Measurements from ENCODE around the gene GSTK1. TPM values are rescaled to one million over a fixed set of nuclear protein-coding genes. Genes with fewer than 3 reads are reported as not detected.

Gene GSTK1
- total and polyA plus RNA-seq, 10 of the 15 experiments (the other 5 are each of a cell fraction or from before 2014, with no cell fraction given) = 76.2 to 166 (median 127) TPM

- Histone ChIP-seq H3K9me3 (replicated peaks; ENCODE audit: control insufficient read depth, insufficient read depth, low read length) (no peaks in the 10 kb centered on the region), H3K27me3 (replicated peaks in 1 of 2; ENCODE audit: control insufficient read depth in 2 of 2, insufficient read depth in 2 of 2, low read length in 1 of 2) (peaks cover 0 to 6% of the 10 kb centered on the region in 2 experiments), H4K20me1 (ENCODE audit: control insufficient read depth, insufficient read depth) (no peaks in the 10 kb centered on the region), H3K79me2 (ENCODE audit: control insufficient read depth, insufficient read depth, low read length) (no peaks in the 10 kb centered on the region), H3K36me3 (ENCODE audit: control insufficient read depth in 2 of 2, insufficient read depth in 2 of 2, low read length in 1 of 2) (no peaks in the 10 kb centered on the region), H2AFZ (ENCODE audit: control insufficient read depth, low read depth, low read length) (no peak overlapping the region), H3K9ac (ENCODE audit: control insufficient read depth, insufficient read depth, low read length) (no peak overlapping the region), H3K4me1 (ENCODE audit: control insufficient read depth, insufficient read depth, low read length) (no peaks in the 10 kb centered on the region), H3K4me3 (no peak overlapping the region), H3K27ac (ENCODE audit: control insufficient read depth, insufficient read depth) (no peak overlapping the region), H3K4me2 (ENCODE audit: control insufficient read depth, insufficient read depth) (no peak overlapping the region)
- ChIA-PET CTCF (interaction anchor here (11.5 kb wide), 1 partner anchor 215 kb away, joined by 434 read pairs; no protein-coding TSS in a partner anchor), POLR2A (no interaction called here), RAD21 (ENCODE audit: unreplicated experiment) (no interaction called here), SMC1A (ENCODE audit: uncharacterized antibody, unreplicated experiment) (interaction anchor here (1.8 to 2.2 kb wide), 2 partner anchors 8 to 18 kb away, joined by 6 to 7 read pairs; no protein-coding TSS in a partner anchor)
- in situ Hi-C loops (cut with MboI) (no loop called here), intact Hi-C loops (cut with micrococcal nuclease; ENCODE audit: unreplicated experiment) (no loop called here)
- TF ChIP-seq IRF3 (IDR thresholded peaks at IDR 0.05) = no peak
- no peak for TF ChIP-seq JUNB (IDR thresholded peaks at IDR 0.05)
- no peak for TF ChIP-seq SREBF2 (IDR thresholded peaks at IDR 0.05; ENCODE audit: low read length)
- TF ChIP-seq USF2 (IDR thresholded peaks at IDR 0.05; ENCODE audit: borderline replicate concordance, low read depth, low read length) = no peak
- no peak for TF ChIP-seq CHD1 (IDR thresholded peaks at IDR 0.05; ENCODE audit: low read depth, low read length)
- no peak for TF ChIP-seq STAT3 (IDR thresholded peaks at IDR 0.05; ENCODE audit: low read depth, low read length)
- TF ChIP-seq NKRF (conservative IDR thresholded peaks at IDR 0.05) = no peak
- TF ChIP-seq POLR2AphosphoS5 (IDR thresholded peaks at IDR 0.05; ENCODE audit: low read length) = no peak
- no peak for TF ChIP-seq SUZ12 (IDR thresholded peaks at IDR 0.05; ENCODE audit: unreplicated experiment)
- DNase-seq (ENCODE audit: low read depth, low spot score) = no peak
- ATAC-seq = no peak
- 10% methylated on average over 7 of the region's 7 CpGs for WGBS (ENCODE audit: insufficient coverage, insufficient replicate concordance, low lambda C conversion rate, missing lambda C conversion rate)
- no TSS peak for BruUV-seq (replicated peaks)
- no peak for FAIRE-seq
Observed at GRCh38 chr7:143222782-143223181, 40.5 kb upstream of the GSTK1 start.
